ENCODE results near the gene EGFR.
A peak's percentile ranks its signal among the peaks of the same experiment; 100 is the strongest.

EGFR gene

GRCh38 chr7:55065511-55066229 lies 46.9 kb downstream of the EGFR start:
- DNase-seq: no peak

- no peak for DNase-seq
These were observed 47.7 kb downstream of the EGFR start for GRCh38 chr7:55066524-55066923.

- no peak for DNase-seq
These were observed 48.1 kb downstream of the EGFR start for GRCh38 chr7:55066938-55067337.

- no peak for DNase-seq
These were observed 48.9 kb downstream of the EGFR start for GRCh38 chr7:55067748-55068147.

GRCh38 chr7:55069271-55069792 lies 50.5 kb downstream of the EGFR start:
- no peak for DNase-seq

- no peak for DNase-seq
These were observed 51.5 kb downstream of the EGFR start for GRCh38 chr7:55070271-55070743.

GRCh38 chr7:55070854-55071253 lies 52.0 kb downstream of the EGFR start:
- DNase-seq: no peak

- no peak for DNase-seq
These were observed 52.8 kb downstream of the EGFR start for GRCh38 chr7:55071411-55072175.

- no peak for DNase-seq
These were observed 53.4 kb downstream of the EGFR start for GRCh38 chr7:55072251-55072650.

- DNase-seq: peak; percentile 3
These were observed 54.3 kb downstream of the EGFR start for GRCh38 chr7:55073051-55073511.

- peak; percentile 38 for DNase-seq
These were observed 55.2 kb downstream of the EGFR start for GRCh38 chr7:55073976-55074528.

GRCh38 chr7:55075464-55076021 lies 56.7 kb downstream of the EGFR start:
- no peak for DNase-seq

GRCh38 chr7:55077561-55078410 lies 59.0 kb downstream of the EGFR start:
- no peak for DNase-seq

- no peak for DNase-seq
These were observed 59.9 kb downstream of the EGFR start for GRCh38 chr7:55078465-55079372.

GRCh38 chr7:55080000-55080623 lies 61.3 kb downstream of the EGFR start:
- DNase-seq: no peak

- DNase-seq: no peak
These were observed 62.3 kb downstream of the EGFR start for GRCh38 chr7:55081068-55081467.

GRCh38 chr7:55081472-55082227 lies 62.8 kb downstream of the EGFR start:
- no peak for DNase-seq

GRCh38 chr7:55082228-55082603 lies 63.4 kb downstream of the EGFR start:
- DNase-seq: no peak

- DNase-seq: no peak
These were observed 64.4 kb downstream of the EGFR start for GRCh38 chr7:55083206-55083605.

- DNase-seq: no peak
These were observed 65.5 kb downstream of the EGFR start for GRCh38 chr7:55084307-55084706.
